GM12878 (cell line): ENCODE results near the gene IGSF6. TPM values are rescaled to one million over a fixed set of nuclear protein-coding genes. Genes with fewer than 3 reads are reported as not detected.

ENCODE experiments used
- ATAC-seq: fragments of 200-7000 bp; cut with Tn5 transposase; 3 replicates; pipeline ENCODE4 v1.9.1; 2020; ENCODE audit warnings: mild to moderate bottlenecking, moderate library complexity
- BruUV-seq: library from RNA; stranded (reverse); fragments of 400-500 nt; replicated peaks from 2 replicates; lab custom pipeline; 2021; lab: Mats Ljungman, UMichigan
- CTCF ChIA-PET: fragments of 300-600 bp; sonication (Branson Sonifier 250); formaldehyde crosslinking; extraction: SDS; loops from one replicate; lab custom pipeline; 2021; ENCODE audit warnings: inconsistent platforms; lab: Yijun Ruan, JAX
- POLR2A ChIA-PET: fragments of 350-600 bp; formaldehyde crosslinking; extraction: SDS; loops from one replicate; lab custom pipeline; 2021; ENCODE audit warnings: inconsistent platforms; lab: Charles Lee
- RAD21 ChIA-PET: fragments of 300-600 bp; sonication (Branson Sonifier 250); formaldehyde crosslinking; loops from one replicate; lab custom pipeline; 2023; ENCODE audit warnings: antibody characterized with exemption; ENCODE audit not compliant: unreplicated experiment; lab: Charles Lee
- SMC1A ChIA-PET: fragments of 300-600 bp; sonication (Branson Sonifier 250); formaldehyde crosslinking; loops from one replicate; lab custom pipeline; 2023; ENCODE audit not compliant: unreplicated experiment, uncharacterized antibody; lab: Charles Lee
- DNase-seq: peaks from one replicate; pipeline ENCODE4 v3.0.0-alpha.2; 2011; ENCODE audit warnings: low read depth, low spot score
- FAIRE-seq: peaks from 3 replicates; lab custom pipeline; 2011; peaks lifted over from hg19 to GRCh38; lab: Jason Lieb, UNC
- H2AFZ ChIP-seq: 2 replicates; pipeline ENCODE4 v1.6.0; 2011; ENCODE audit warnings: low read depth, low read length, control low read depth; ENCODE audit not compliant: control insufficient read depth
- H3K27ac ChIP-seq: 2 replicates; pipeline ENCODE4 v1.5.1; 2011; ENCODE audit warnings: control low read depth; ENCODE audit not compliant: control insufficient read depth, insufficient read depth
- H3K27me3 ChIP-seq, 2 experiments: replicated peaks in 1 of 2; 2 replicates each; pipeline versions ENCODE4 v1.6.0 to v1.6.1; 2011; ENCODE audit warnings: low read length in 1 of 2; ENCODE audit not compliant: control insufficient read depth in 2 of 2, insufficient read depth in 2 of 2
- H3K36me3 ChIP-seq, 2 experiments: 2 replicates each; pipeline ENCODE4 v1.5.1; 2011; ENCODE audit warnings: low read length in 1 of 2; ENCODE audit not compliant: control insufficient read depth in 2 of 2, insufficient read depth in 2 of 2
- H3K4me1 ChIP-seq: 2 replicates; pipeline ENCODE4 v1.6.1; 2011; ENCODE audit warnings: mild to moderate bottlenecking, low read length, moderate library complexity, mixed read lengths; ENCODE audit not compliant: control insufficient read depth, insufficient read depth
- H3K4me2 ChIP-seq: 2 replicates; pipeline ENCODE4 v1.6.0; 2011; ENCODE audit warnings: control low read depth; ENCODE audit not compliant: control insufficient read depth, insufficient read depth
- H3K4me3 ChIP-seq: fragments of 200-600 bp; sonication (generic); 2 replicates; pipeline ENCODE4 v1.5.1; 2016
- H3K79me2 ChIP-seq: 2 replicates; pipeline ENCODE4 v1.6.0; 2011; ENCODE audit warnings: low read length; ENCODE audit not compliant: control insufficient read depth, insufficient read depth
- H3K9ac ChIP-seq: 2 replicates; pipeline ENCODE4 v1.8.0; 2011; ENCODE audit warnings: low read length, control low read depth, mixed read lengths; ENCODE audit not compliant: control insufficient read depth, insufficient read depth
- H3K9me3 ChIP-seq: replicated peaks from 3 replicates; pipeline ENCODE4 v1.5.1; 2011; ENCODE audit warnings: mild to moderate bottlenecking, low read length; ENCODE audit not compliant: control insufficient read depth, insufficient read depth
- H4K20me1 ChIP-seq: 2 replicates; pipeline ENCODE4 v1.6.0; 2011; ENCODE audit not compliant: control insufficient read depth, insufficient read depth
- PAX5 ChIP-seq: IDR thresholded peaks from 2 replicates; pipeline ENCODE4 v1.6.1; 2011; ENCODE audit warnings: low read depth, low read length, borderline replicate concordance
- ZBTB40 ChIP-seq: fragments of 450-650 bp; IDR thresholded peaks from 2 replicates; pipeline ENCODE4 v1.6.1; 2016; ENCODE audit warnings: mild to moderate bottlenecking, moderate library complexity, borderline replicate concordance
- WGBS: methylation state at CpG from one replicate; pipeline ENCODE4 v1.1.6; 2016; ENCODE audit warnings: low lambda C conversion rate; ENCODE audit not compliant: insufficient replicate concordance, insufficient coverage; ENCODE audit errors: missing lambda C conversion rate; 5-methylcytosine and 5-hydroxymethylcytosine counted together
- in situ Hi-C: fragments of 300-500 bp; cut with MboI; formaldehyde crosslinking; loops from 9 replicates; pipeline ENCODE4 v1.14.3; 2018; ENCODE audit warnings: mixed read lengths
- intact Hi-C: fragments of 100-400 bp; cut with micrococcal nuclease; formaldehyde crosslinking; loops from one replicate; pipeline ENCODE4 v1.14.2; 2022; ENCODE audit not compliant: unreplicated experiment
- polyA plus RNA-seq, 11 experiments: library from polyadenylated mRNA; depleted of rRNA in 4 of 11; unstranded in 6 of 11; stranded (reverse) in 5 of 11; fragments of >200 nt; fragmentation: Nextera tagmentation in 4 of 11; fragmentation: Illumina TruSeq in 1 of 11; extraction: Ambion mirVana in 4 of 11; extraction: Trizol in 1 of 11; gene quantifications; 1 replicate in 1 of 11; 2 replicates in 10 of 11; pipeline versions ENCODE4 v1.2.1 to v1.2.3, GENCODE V29; 2011 to 2016; ENCODE audit warnings: inconsistent platforms in 2 of 11, missing spikeins in 2 of 11, low read depth in 1 of 11
- total RNA-seq, 4 experiments: library from RNA; depleted of rRNA in 3 of 4; stranded (reverse); fragments of >200 nt in 3 of 4; fragmentation: Illumina TruSeq in 1 of 4; extraction: Trizol in 1 of 4; gene quantifications; 2 replicates each; pipeline versions ENCODE4 v1.2.1 to v1.2.3, GENCODE V29; 2013 to 2021

IGSF6 gene
- total and polyA plus RNA-seq, 10 of the 15 experiments (the other 5 are each of a cell fraction or from before 2014, with no cell fraction given): 0.32 to 1.2 (median 0.72) TPM

- ChIA-PET SMC1A (interaction anchor here (0.7 to 3.2 kb wide), 6 partner anchors 19 to 103 kb away, joined by 3 to 20 read pairs (median 4); no protein-coding TSS in a partner anchor), POLR2A (interaction anchor here (0.6 to 1.8 kb wide), 5 partner anchors 11 to 37 kb away, joined by 3 to 5 read pairs (median 4); no protein-coding TSS in a partner anchor), RAD21 (interaction anchor here (0.6 to 4.1 kb wide), 2 partner anchors 37 to 1555 kb away, joined by 3 to 27 read pairs; no protein-coding TSS in a partner anchor), CTCF (interaction anchor here (0.6 to 5.2 kb wide), 8 partner anchors 13 to 708 kb away, joined by 3 to 32 read pairs (median 6); no protein-coding TSS in a partner anchor)
- Histone ChIP-seq H3K27ac (no peak overlapping the region), H3K4me2 (no peak overlapping the region), H3K79me2 (peaks cover 31% of the 10 kb centered on the region), H4K20me1 (no peaks in the 10 kb centered on the region), H3K4me1 (peaks cover 6% of the 10 kb centered on the region; the same call in 1 of the 2 replicates), H3K4me3 (no peak overlapping the region), H3K9me3 (no peaks in the 10 kb centered on the region), H3K36me3 (no peaks in the 10 kb centered on the region), H2AFZ (no peak overlapping the region), H3K9ac (no peak overlapping the region), H3K27me3 (no peaks in the 10 kb centered on the region)
- no TSS peak for BruUV-seq
- ATAC-seq (no peak), FAIRE-seq (no peak), DNase-seq (no peak)
- intact Hi-C loops (no loop called here), in situ Hi-C loops (no loop called here)
- TF ChIP-seq ZBTB40: peak; percentile 84
- TF ChIP-seq PAX5: no peak
- 97% methylated on average over 3 of the region's 3 CpGs for WGBS
Observed at GRCh38 chr16:21602785-21603184, 49.6 kb downstream of the IGSF6 start.
